ENCODE measurements around the gene ICAM4. TPM values are rescaled to one million over a fixed set of nuclear protein-coding genes. Genes with fewer than 3 reads are reported as not detected.

Gene ICAM4
- total RNA-seq, 1 experiment from 2014 or later: 2.0 TPM

GRCh38 chr19:10270616-10271394 is 15.9 kb upstream of the ICAM4 start, which contains the start of gene ICAM1 (continued):
- no peak for TF ChIP-seq STAT6 (CRISPR knock-in tag; conservative IDR thresholded peaks at IDR 0.05; ENCODE audit: low read depth)
- no peak for TF ChIP-seq CDX4 (CRISPR knock-in tag; IDR thresholded peaks at IDR 0.05; ENCODE audit: borderline replicate concordance)
- TF ChIP-seq MYBL2 (CRISPR knock-in tag; IDR thresholded peaks at IDR 0.05): peak; percentile 93; the same call in 1 of the 2 replicates
- no peak for TF ChIP-seq ZNF396 (CRISPR knock-in tag; IDR thresholded peaks at IDR 0.05; ENCODE audit: borderline replicate concordance)
- no peak for TF ChIP-seq SMAD3 (CRISPR knock-in tag; IDR thresholded peaks at IDR 0.05; ENCODE audit: borderline replicate concordance)
- no peak for TF ChIP-seq RORB (CRISPR knock-in tag; IDR thresholded peaks at IDR 0.05)
- no peak for TF ChIP-seq ZNF512 (CRISPR knock-in tag; IDR thresholded peaks at IDR 0.05; ENCODE audit: borderline replicate concordance)
- TF ChIP-seq E2F4 (CRISPR knock-in tag; IDR thresholded peaks at IDR 0.05; ENCODE audit: borderline replicate concordance, low read depth): 0 out of 2 replicates have a peak, but pooled peaks have one; percentile 50
- TF ChIP-seq CBFB (CRISPR knock-in tag; IDR thresholded peaks at IDR 0.05; ENCODE audit: low read depth): no peak
- TF ChIP-seq ZNF317 (CRISPR knock-in tag; IDR thresholded peaks at IDR 0.05; ENCODE audit: borderline replicate concordance, low read depth): no peak
- no peak for TF ChIP-seq ATF1 (CRISPR knock-in tag; IDR thresholded peaks at IDR 0.05)
- no peak for TF ChIP-seq PRDM15 (CRISPR knock-in tag; IDR thresholded peaks at IDR 0.05)
- TF ChIP-seq NFATC4 (CRISPR knock-in tag; IDR thresholded peaks at IDR 0.05): no peak
- TF ChIP-seq ATF6 (CRISPR knock-in tag; IDR thresholded peaks at IDR 0.05): no peak
- no peak for TF ChIP-seq IRF2 (CRISPR knock-in tag; IDR thresholded peaks at IDR 0.05; ENCODE audit: borderline replicate concordance, low read depth)
- no peak for TF ChIP-seq NR3C1 (CRISPR knock-in tag; conservative IDR thresholded peaks at IDR 0.05; ENCODE audit: low read depth)
- TF ChIP-seq ZNF138 (CRISPR knock-in tag; conservative IDR thresholded peaks at IDR 0.05): no peak
- no peak for TF ChIP-seq ZSCAN18 (CRISPR knock-in tag; IDR thresholded peaks at IDR 0.05)
- no peak for TF ChIP-seq AR (CRISPR knock-in tag; IDR thresholded peaks at IDR 0.05)
- no peak for TF ChIP-seq NFYB (CRISPR knock-in tag; conservative IDR thresholded peaks at IDR 0.05; ENCODE audit: low read depth)
- TF ChIP-seq CREB1 (CRISPR knock-in tag; IDR thresholded peaks at IDR 0.05): no peak; the same call in 1 of the 2 replicates
